22Rv1 (cell line): Measurements from ENCODE around the gene CELA1.

Experiments
- H3K27ac ChIP-seq: fragments of 450-650 bp; 2 replicates; pipeline ENCODE4 v1.5.1; 2017
- CTCF ChIP-seq: fragments of 450-650 bp; IDR thresholded peaks from 2 replicates; pipeline ENCODE4 v1.5.1; 2017; ENCODE audit warnings: mild to moderate bottlenecking
- ZFX ChIP-seq: fragments of 450-650 bp; IDR thresholded peaks from 2 replicates; pipeline ENCODE4 v1.6.1; 2017; ENCODE audit warnings: antibody characterized with exemption, borderline replicate concordance

Gene CELA1

GRCh38 chr12:51372021-51372420 is 25.5 kb upstream of the CELA1 start:
- no peak for TF ChIP-seq ZFX
- no peak for TF ChIP-seq CTCF
- H3K27ac ChIP-seq: no peak overlapping the region

- H3K27ac ChIP-seq: no peak overlapping the region
- TF ChIP-seq ZFX: no peak
Observed at GRCh38 chr12:51371295-51371953, 24.9 kb upstream of the CELA1 start.

- no peak overlapping the region for H3K27ac ChIP-seq
- no peak for TF ChIP-seq CTCF
- TF ChIP-seq ZFX: no peak
Observed at GRCh38 chr12:51370667-51371066, 24.2 kb upstream of the CELA1 start.

DNA sequence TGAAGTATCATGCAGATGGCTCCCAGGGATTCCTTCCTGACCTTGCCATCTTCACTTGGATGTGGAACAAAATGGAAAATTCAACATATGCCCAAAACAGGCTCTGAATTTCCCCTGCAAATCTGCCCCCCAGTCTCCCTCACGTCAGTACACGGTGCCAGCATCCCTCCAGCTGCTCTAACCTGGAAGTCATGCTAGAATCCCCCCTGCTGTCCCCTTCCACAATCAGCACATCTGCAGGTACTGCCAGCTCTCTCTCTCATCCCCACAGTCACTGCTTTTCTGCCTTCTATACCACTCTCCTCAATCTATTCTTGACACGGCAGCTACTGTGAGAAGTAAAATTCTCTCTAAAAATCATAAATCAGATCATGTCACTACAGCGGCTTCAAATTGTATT is 23.1 kb upstream of the CELA1 start:
- H3K27ac ChIP-seq: no peak overlapping the region
- TF ChIP-seq ZFX: no peak
- TF ChIP-seq CTCF: no peak

GRCh38 chr12:51368640-51369517 is 22.4 kb upstream of the CELA1 start:
- TF ChIP-seq ZFX (no peak), CTCF (no peak)
- no peak overlapping the region for H3K27ac ChIP-seq

DNA sequence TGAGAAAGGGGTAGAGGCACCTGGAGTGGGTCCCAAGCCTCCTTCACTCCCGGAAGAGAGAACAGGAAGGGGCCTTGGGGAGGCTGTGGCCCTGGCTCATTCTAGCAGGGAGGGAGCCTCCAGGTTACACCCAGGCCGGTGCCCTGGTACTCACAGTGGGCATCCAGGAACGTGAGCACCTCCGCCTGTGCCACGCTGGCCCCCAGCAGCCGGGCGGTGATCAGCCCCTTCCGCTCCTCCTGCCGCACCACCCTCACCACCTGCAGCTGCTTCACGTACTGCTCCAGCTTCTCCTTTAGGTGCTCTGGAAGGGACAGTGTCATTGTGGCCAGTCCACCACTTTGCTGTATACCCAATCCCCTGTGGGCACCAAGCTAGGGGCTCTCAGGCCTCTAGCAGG is 18.8 kb upstream of the CELA1 start:
- TF ChIP-seq CTCF (no peak), ZFX (no peak)
- H3K27ac ChIP-seq: no peak overlapping the region

- H3K27ac ChIP-seq: no peak overlapping the region
- TF ChIP-seq ZFX: no peak
- TF ChIP-seq CTCF: no peak
Observed at GRCh38 chr12:51364001-51364400, 17.5 kb upstream of the CELA1 start.
